Stomach (tissue), 4 donors: ENCODE measurements around the gene ELMOD3.

Experiments
- EP300 ChIP-seq: sonication (generic); formaldehyde crosslinking; IDR thresholded peaks from one replicate; pipeline ENCODE4 v1.6.1; 2017; ENCODE audit warnings: antibody characterized with exemption
- POLR2A ChIP-seq, 4 donors: fragments of 450-650 bp; IDR thresholded peaks; one replicate each; pipeline ENCODE4 v1.6.1; 2016; ENCODE audit warnings: antibody characterized with exemption in 4 of 4, control low read depth in 2 of 4, mild to moderate bottlenecking in 1 of 4, moderate library complexity in 1 of 4
- POLR2AphosphoS5 ChIP-seq, 3 donors: sonication (generic); formaldehyde crosslinking; IDR thresholded peaks; one replicate each; pipeline ENCODE4 v1.6.1; 2016; ENCODE audit warnings: antibody characterized with exemption in 3 of 3
- TF ChIP-seq, protein P1 (sequence below), 7 experiments: fragments of 450-650 bp in 4 of 7; fragments of 200-600 bp in 3 of 7; sonication (generic) in 3 of 7; IDR thresholded peaks; one replicate each; pipeline ENCODE4 v1.5.1; 2016 to 2019; ENCODE audit warnings: antibody characterized with exemption in 7 of 7, control low read depth in 2 of 7, mild to moderate bottlenecking in 1 of 7

GRCh38 chr2:85308896-85309555 is 45.5 kb upstream of the ELMOD3 start:
- TF ChIP-seq, protein P1, sequence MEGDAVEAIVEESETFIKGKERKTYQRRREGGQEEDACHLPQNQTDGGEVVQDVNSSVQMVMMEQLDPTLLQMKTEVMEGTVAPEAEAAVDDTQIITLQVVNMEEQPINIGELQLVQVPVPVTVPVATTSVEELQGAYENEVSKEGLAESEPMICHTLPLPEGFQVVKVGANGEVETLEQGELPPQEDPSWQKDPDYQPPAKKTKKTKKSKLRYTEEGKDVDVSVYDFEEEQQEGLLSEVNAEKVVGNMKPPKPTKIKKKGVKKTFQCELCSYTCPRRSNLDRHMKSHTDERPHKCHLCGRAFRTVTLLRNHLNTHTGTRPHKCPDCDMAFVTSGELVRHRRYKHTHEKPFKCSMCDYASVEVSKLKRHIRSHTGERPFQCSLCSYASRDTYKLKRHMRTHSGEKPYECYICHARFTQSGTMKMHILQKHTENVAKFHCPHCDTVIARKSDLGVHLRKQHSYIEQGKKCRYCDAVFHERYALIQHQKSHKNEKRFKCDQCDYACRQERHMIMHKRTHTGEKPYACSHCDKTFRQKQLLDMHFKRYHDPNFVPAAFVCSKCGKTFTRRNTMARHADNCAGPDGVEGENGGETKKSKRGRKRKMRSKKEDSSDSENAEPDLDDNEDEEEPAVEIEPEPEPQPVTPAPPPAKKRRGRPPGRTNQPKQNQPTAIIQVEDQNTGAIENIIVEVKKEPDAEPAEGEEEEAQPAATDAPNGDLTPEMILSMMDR (IDR thresholded peaks at IDR 0.05) = no peak
- no peak for TF ChIP-seq POLR2A (IDR thresholded peaks at IDR 0.05)
- TF ChIP-seq POLR2AphosphoS5 (IDR thresholded peaks at IDR 0.05) = no peak
- TF ChIP-seq EP300 = no peak
